ENCODE data around the gene UBE2D2. TPM values are rescaled to one million over a fixed set of nuclear protein-coding genes. Genes with fewer than 3 reads are reported as not detected.
"Not testable (repeated sequence)": the region's sequence is repeated elsewhere in the genome, so short reads cannot be mapped to it uniquely, and the experiment has no call there.

Gene UBE2D2
- polyA plus RNA-seq, 1 donor from 2014 or later, result 118 TPM

DNA sequence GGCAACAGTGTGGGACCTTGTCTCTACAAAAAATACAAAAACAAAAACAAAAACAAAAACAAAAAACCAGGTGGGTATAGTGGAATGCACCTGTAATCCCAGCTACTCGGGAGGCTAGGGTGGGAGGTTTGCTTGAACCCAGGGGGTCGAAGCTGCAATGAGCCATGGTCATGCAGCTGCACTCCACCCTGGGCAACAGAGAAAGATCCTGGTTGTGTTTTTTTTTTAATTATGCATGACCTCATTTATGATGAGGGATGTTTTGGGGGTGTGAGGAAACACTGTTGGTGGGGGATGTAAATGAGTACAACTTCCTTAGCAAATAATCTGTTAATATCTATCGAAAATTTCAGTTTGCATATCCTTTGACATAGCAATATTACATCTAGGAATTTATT, 29.4 kb upstream of the UBE2D2 start:
- no peaks in the 10 kb centered on the region for H3K79me2 ChIP-seq (replicated peaks; ENCODE audit: insufficient read depth, low read length)
- H3K27ac ChIP-seq (ENCODE audit: low read length), result no peak overlapping the region
- H3K9me3 ChIP-seq (ENCODE audit: low read length), result no peaks in the 10 kb centered on the region
- no peaks in the 10 kb centered on the region for H3F3A ChIP-seq (ENCODE audit: insufficient read depth, low read length, poor library complexity, severe bottlenecking)
- H3K36me3 ChIP-seq (ENCODE audit: insufficient read depth, low read length), result no peaks in the 10 kb centered on the region
- TF ChIP-seq EP300 (conservative IDR thresholded peaks at IDR 0.05; ENCODE audit: poor library complexity, severe bottlenecking) (no peak), TAF1 (IDR thresholded peaks at IDR 0.05; ENCODE audit: low read depth) (no peak), MXI1 (conservative IDR thresholded peaks at IDR 0.05; ENCODE audit: poor library complexity, severe bottlenecking) (no peak), SMC3 (conservative IDR thresholded peaks at IDR 0.05; ENCODE audit: poor library complexity) (no peak), EZH2 (IDR thresholded peaks at IDR 0.05; ENCODE audit: borderline replicate concordance, insufficient read depth, low read length, poor library complexity, severe bottlenecking) (no peak), POLR2AphosphoS5 (IDR thresholded peaks at IDR 0.05) (no peak)
- TF ChIP-seq, protein P1, sequence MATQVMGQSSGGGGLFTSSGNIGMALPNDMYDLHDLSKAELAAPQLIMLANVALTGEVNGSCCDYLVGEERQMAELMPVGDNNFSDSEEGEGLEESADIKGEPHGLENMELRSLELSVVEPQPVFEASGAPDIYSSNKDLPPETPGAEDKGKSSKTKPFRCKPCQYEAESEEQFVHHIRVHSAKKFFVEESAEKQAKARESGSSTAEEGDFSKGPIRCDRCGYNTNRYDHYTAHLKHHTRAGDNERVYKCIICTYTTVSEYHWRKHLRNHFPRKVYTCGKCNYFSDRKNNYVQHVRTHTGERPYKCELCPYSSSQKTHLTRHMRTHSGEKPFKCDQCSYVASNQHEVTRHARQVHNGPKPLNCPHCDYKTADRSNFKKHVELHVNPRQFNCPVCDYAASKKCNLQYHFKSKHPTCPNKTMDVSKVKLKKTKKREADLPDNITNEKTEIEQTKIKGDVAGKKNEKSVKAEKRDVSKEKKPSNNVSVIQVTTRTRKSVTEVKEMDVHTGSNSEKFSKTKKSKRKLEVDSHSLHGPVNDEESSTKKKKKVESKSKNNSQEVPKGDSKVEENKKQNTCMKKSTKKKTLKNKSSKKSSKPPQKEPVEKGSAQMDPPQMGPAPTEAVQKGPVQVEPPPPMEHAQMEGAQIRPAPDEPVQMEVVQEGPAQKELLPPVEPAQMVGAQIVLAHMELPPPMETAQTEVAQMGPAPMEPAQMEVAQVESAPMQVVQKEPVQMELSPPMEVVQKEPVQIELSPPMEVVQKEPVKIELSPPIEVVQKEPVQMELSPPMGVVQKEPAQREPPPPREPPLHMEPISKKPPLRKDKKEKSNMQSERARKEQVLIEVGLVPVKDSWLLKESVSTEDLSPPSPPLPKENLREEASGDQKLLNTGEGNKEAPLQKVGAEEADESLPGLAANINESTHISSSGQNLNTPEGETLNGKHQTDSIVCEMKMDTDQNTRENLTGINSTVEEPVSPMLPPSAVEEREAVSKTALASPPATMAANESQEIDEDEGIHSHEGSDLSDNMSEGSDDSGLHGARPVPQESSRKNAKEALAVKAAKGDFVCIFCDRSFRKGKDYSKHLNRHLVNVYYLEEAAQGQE (IDR thresholded peaks at IDR 0.05; ENCODE audit: borderline replicate concordance), result no peak
- no peaks in the 10 kb centered on the region for H4K20me1 ChIP-seq (ENCODE audit: insufficient read depth)
- no peaks in the 10 kb centered on the region for H3K27me3 ChIP-seq (ENCODE audit: insufficient read depth, low read depth, low read length)
- H3K9me2 ChIP-seq (ENCODE audit: insufficient read depth, low read length), result no peaks in the 10 kb centered on the region
- no peak overlapping the region for H2AFZ ChIP-seq (ENCODE audit: low read depth, low read length)
- H3K4me3 ChIP-seq (ENCODE audit: low read length), result no peak overlapping the region
- no peak overlapping the region for H3K9ac ChIP-seq (ENCODE audit: low read length)
- H3K4me2 ChIP-seq (ENCODE audit: low read length), result no peak overlapping the region

DNA sequence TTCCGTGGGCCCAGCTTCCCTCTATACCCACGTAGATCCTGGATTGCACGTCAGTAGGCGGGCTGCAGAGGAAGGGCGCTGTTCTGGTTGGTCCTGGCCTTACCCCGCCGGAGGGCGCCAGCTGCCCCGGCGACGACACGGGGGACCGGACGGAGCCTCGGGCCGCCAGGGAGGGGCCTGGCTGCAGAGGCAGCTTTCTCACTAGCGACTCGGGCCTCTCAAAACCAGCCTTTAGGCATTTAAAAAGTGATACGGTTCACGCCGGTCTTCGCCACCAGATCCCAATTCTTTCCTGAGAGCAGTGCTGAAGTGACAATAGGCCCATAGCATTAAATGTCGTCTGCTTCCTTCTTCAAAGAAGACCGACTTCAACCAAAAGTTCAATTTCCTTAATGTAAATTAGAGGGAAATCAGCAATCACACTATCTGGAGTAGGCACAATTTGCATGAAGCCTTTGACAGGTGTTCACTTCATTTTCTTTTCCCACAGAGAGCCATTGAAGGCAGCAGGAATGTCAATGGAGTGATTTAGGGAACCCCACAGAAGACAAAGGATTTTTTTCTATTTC, 17.6 kb upstream of the UBE2D2 start:
- Histone ChIP-seq H3F3A (ENCODE audit: insufficient read depth, low read length, poor library complexity, severe bottlenecking) (no peaks in the 10 kb centered on the region), H3K27me3 (ENCODE audit: insufficient read depth, low read depth, low read length) (no peaks in the 10 kb centered on the region), H3K9me2 (ENCODE audit: insufficient read depth, low read length) (no peaks in the 10 kb centered on the region), H4K20me1 (ENCODE audit: insufficient read depth) (no peaks in the 10 kb centered on the region), H3K9ac (ENCODE audit: low read length) (no peak overlapping the region), H3K27ac (ENCODE audit: low read length) (peak overlapping the region; percentile 27), H3K4me3 (ENCODE audit: low read length) (peak overlapping the region; percentile 35), H3K9me3 (ENCODE audit: low read length) (no peaks in the 10 kb centered on the region), H2AFZ (ENCODE audit: low read depth, low read length) (peak overlapping the region; percentile 2), H3K79me2 (replicated peaks; ENCODE audit: insufficient read depth, low read length) (no peaks in the 10 kb centered on the region), H3K4me2 (ENCODE audit: low read length) (no peak overlapping the region), H3K36me3 (ENCODE audit: insufficient read depth, low read length) (no peaks in the 10 kb centered on the region)
- TF ChIP-seq, protein P1 (IDR thresholded peaks at IDR 0.05; ENCODE audit: borderline replicate concordance), result peak; percentile 26
- TF ChIP-seq, protein P2, sequence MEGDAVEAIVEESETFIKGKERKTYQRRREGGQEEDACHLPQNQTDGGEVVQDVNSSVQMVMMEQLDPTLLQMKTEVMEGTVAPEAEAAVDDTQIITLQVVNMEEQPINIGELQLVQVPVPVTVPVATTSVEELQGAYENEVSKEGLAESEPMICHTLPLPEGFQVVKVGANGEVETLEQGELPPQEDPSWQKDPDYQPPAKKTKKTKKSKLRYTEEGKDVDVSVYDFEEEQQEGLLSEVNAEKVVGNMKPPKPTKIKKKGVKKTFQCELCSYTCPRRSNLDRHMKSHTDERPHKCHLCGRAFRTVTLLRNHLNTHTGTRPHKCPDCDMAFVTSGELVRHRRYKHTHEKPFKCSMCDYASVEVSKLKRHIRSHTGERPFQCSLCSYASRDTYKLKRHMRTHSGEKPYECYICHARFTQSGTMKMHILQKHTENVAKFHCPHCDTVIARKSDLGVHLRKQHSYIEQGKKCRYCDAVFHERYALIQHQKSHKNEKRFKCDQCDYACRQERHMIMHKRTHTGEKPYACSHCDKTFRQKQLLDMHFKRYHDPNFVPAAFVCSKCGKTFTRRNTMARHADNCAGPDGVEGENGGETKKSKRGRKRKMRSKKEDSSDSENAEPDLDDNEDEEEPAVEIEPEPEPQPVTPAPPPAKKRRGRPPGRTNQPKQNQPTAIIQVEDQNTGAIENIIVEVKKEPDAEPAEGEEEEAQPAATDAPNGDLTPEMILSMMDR (IDR thresholded peaks at IDR 0.05; ENCODE audit: poor library complexity, severe bottlenecking), result peak; percentile 37
- no peak for TF ChIP-seq MXI1 (conservative IDR thresholded peaks at IDR 0.05; ENCODE audit: poor library complexity, severe bottlenecking)

DNA sequence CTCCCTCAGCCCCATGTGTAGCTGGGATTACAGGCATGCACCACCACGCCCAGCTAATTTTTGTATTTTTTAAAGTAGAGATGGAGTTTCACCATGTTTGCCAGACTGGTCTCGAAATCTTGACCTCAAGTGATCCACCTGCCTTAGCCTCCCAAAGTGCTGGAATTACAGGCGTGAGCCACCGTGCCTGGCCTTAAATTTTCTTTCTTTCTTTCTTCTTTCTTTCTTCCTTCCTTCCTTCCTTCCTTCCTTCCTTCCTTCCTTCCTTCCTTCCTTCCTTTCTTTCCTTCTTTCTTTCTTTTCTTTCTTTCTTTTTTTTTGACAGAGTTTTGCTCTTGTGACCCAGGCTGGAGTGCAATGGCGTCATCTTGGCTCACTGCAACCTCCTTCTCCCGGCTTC, 14.5 kb upstream of the UBE2D2 start:
- not testable (repeated sequence) for H3K36me3 ChIP-seq (ENCODE audit: insufficient read depth, low read length); H2AFZ ChIP-seq (ENCODE audit: low read depth, low read length); H4K20me1 ChIP-seq (ENCODE audit: insufficient read depth); H3K9me3 ChIP-seq (ENCODE audit: low read length); H3F3A ChIP-seq (ENCODE audit: insufficient read depth, low read length, poor library complexity, severe bottlenecking); H3K27ac ChIP-seq (ENCODE audit: low read length); H3K4me2 ChIP-seq (ENCODE audit: low read length); H3K9ac ChIP-seq (ENCODE audit: low read length); H3K9me2 ChIP-seq (ENCODE audit: insufficient read depth, low read length); H3K4me3 ChIP-seq (ENCODE audit: low read length); H3K27me3 ChIP-seq (ENCODE audit: insufficient read depth, low read depth, low read length); H3K79me2 ChIP-seq (replicated peaks; ENCODE audit: insufficient read depth, low read length)
